Measurements from ENCODE around the gene RPRD1B. TPM values are rescaled to one million over a fixed set of nuclear protein-coding genes. Genes with fewer than 3 reads are reported as not detected.

Gene RPRD1B
- polyA plus RNA-seq, 2 of the 4 experiments (the other 2 are of a cell fraction), result 16.4 to 28.4 TPM

GRCh38 chr20:38066969-38067716, 33.6 kb downstream of the RPRD1B start (continued):
- TF ChIP-seq MYC (IDR thresholded peaks at IDR 0.05; ENCODE audit: borderline replicate concordance, low read length) (no peak), POLR2AphosphoS2 (conservative IDR thresholded peaks at IDR 0.05; ENCODE audit: low read length) (no peak)

- no peaks in the 10 kb centered on the region for H3K4me1 ChIP-seq
- FAIRE-seq (no peak), ATAC-seq (no peak), DNase-seq (ENCODE audit: low read depth in 1 of 2, low spot score in 1 of 2) (no peak)
- H3K4me2 ChIP-seq, result no peak overlapping the region
- TF ChIP-seq ATOH8 (CRISPR knock-in tag; IDR thresholded peaks at IDR 0.05; ENCODE audit: low read depth), result no peak
- no peak for TF ChIP-seq PHF8 (IDR thresholded peaks at IDR 0.05; ENCODE audit: borderline replicate concordance, low read depth)
- no peak for TF ChIP-seq RCOR1 (IDR thresholded peaks at IDR 0.05; ENCODE audit: low read depth, low read length)
- no peak for TF ChIP-seq RARB (CRISPR knock-in tag; IDR thresholded peaks at IDR 0.05)
- no peak for TF ChIP-seq HOXA7 (CRISPR knock-in tag; IDR thresholded peaks at IDR 0.05)
- no peak for TF ChIP-seq SMC3 (IDR thresholded peaks at IDR 0.05)
- TF ChIP-seq GATA3 (IDR thresholded peaks at IDR 0.05; ENCODE audit: borderline replicate concordance), result no peak
- TF ChIP-seq MAZ (IDR thresholded peaks at IDR 0.05; ENCODE audit: borderline replicate concordance, low read depth, low read length), result no peak
- TF ChIP-seq CHD2 (IDR thresholded peaks at IDR 0.05; ENCODE audit: low read length, partially characterized antibody), result no peak
- no peak for TF ChIP-seq HOXB5 (CRISPR knock-in tag; IDR thresholded peaks at IDR 0.05)
- no peak for TF ChIP-seq PBX3 (IDR thresholded peaks at IDR 0.05)
- TF ChIP-seq CHD4 (IDR thresholded peaks at IDR 0.05; ENCODE audit: borderline replicate concordance), result no peak
- TF ChIP-seq HMGXB4 (CRISPR knock-in tag; IDR thresholded peaks at IDR 0.05; ENCODE audit: borderline replicate concordance), result no peak
- no peak for TF ChIP-seq TP53 (CRISPR knock-in tag; IDR thresholded peaks at IDR 0.05)
- no peak for TF ChIP-seq NR3C1 (IDR thresholded peaks at IDR 0.05)
- TF ChIP-seq MAX (IDR thresholded peaks at IDR 0.05), result no peak
- TF ChIP-seq HES2 (IDR thresholded peaks at IDR 0.05), result no peak
- no peak for TF ChIP-seq KDM1A (IDR thresholded peaks at IDR 0.05; ENCODE audit: low read depth)
- H3K27ac ChIP-seq, result no peak overlapping the region
- peaks cover 25% of the 10 kb centered on the region for H3K9me3 ChIP-seq
- ChIA-PET POLR2A (no interaction called here), CTCF (interaction anchor here (0.8 to 7.6 kb wide), 4 partner anchors 9 to 154 kb away, joined by 3 to 74 read pairs (median 20); no protein-coding TSS in a partner anchor)
- no peak overlapping the region for H3K4me3 ChIP-seq
- WGBS (ENCODE audit: missing lambda C conversion rate), result 96% methylated on average over 15 of the region's 15 CpGs
These were observed 34.3 kb downstream of the RPRD1B start for GRCh38 chr20:38067717-38068365.

Measured in A549 (cell line).